Body of pancreas (tissue), 4 donors: ENCODE data around the gene CD22. TPM values are rescaled to one million over a fixed set of nuclear protein-coding genes. Genes with fewer than 3 reads are reported as not detected.

ENCODE experiments used
- ATAC-seq: fragments of 150-250 bp; one replicate; pipeline ENCODE4 v1.9.1; 2016
- DNase-seq, 4 donors: peaks; one replicate each; pipeline ENCODE4 v3.0.0-alpha.2; 2019
- H3K27ac ChIP-seq, 4 donors: fragments of 200-600 bp; sonication (generic); 1 replicate in 3 of 4; 2 replicates in 1 of 4; pipeline versions ENCODE4 v1.5.1 to v1.6.1; 2016 to 2019; ENCODE audit warnings: mild to moderate bottlenecking in 1 of 4, mixed read lengths in 1 of 4, moderate library complexity in 1 of 4
- H3K27me3 ChIP-seq, 2 donors: fragments of 200-600 bp; sonication (generic); one replicate each; pipeline ENCODE4 v1.6.0; 2016; ENCODE audit warnings: mild to moderate bottlenecking in 1 of 2
- H3K36me3 ChIP-seq, 2 donors: fragments of 200-600 bp; sonication (generic); replicated peaks in 1 of 2; 2 replicates each; pipeline ENCODE4 v1.5.1; 2016; ENCODE audit warnings: low read depth in 2 of 2; ENCODE audit not compliant: insufficient read depth in 1 of 2
- H3K4me1 ChIP-seq: fragments of 200-600 bp; sonication (generic); one replicate; pipeline ENCODE4 v1.6.0; 2016
- H3K4me3 ChIP-seq, 2 donors: fragments of 200-600 bp; sonication (generic); 1 replicate in 1 of 2; 2 replicates in 1 of 2; pipeline ENCODE4 v1.5.1; 2016 to 2019
- H3K9me3 ChIP-seq, 3 donors: fragments of 200-600 bp; sonication (generic); 1 replicate in 2 of 3; 2 replicates in 1 of 3; pipeline ENCODE4 v1.5.1; 2016
- POLR2A ChIP-seq, 3 donors: fragments of 450-650 bp; IDR thresholded peaks; one replicate each; pipeline ENCODE4 v1.6.1; 2016; ENCODE audit warnings: antibody characterized with exemption in 3 of 3, mild to moderate bottlenecking in 2 of 3
- WGBS, 2 donors: methylation state at CpG; one replicate each; pipeline ENCODE4 v1.1.5; 2017; 5-methylcytosine and 5-hydroxymethylcytosine counted together
- intact Hi-C: fragments of 100-400 bp; cut with DNase I; formaldehyde crosslinking; loops from one replicate; pipeline ENCODE4 v1.15.1; 2023
- total RNA-seq, 2 donors: library from RNA; depleted of rRNA; stranded (reverse); fragments of >200 nt; gene quantifications; one replicate each; pipeline ENCODE4 v1.1.0, GENCODE V29; 2016
- TF ChIP-seq, protein P1 (sequence below), 7 experiments: fragments of 450-650 bp in 4 of 7; fragments of 200-600 bp in 3 of 7; sonication (generic) in 3 of 7; IDR thresholded peaks; one replicate each; pipeline ENCODE4 v1.5.1; 2016 to 2019; ENCODE audit warnings: antibody characterized with exemption in 7 of 7

CD22 gene
- total RNA-seq, 2 donors from 2014 or later, result 0.52 to 3.0 TPM

DNA sequence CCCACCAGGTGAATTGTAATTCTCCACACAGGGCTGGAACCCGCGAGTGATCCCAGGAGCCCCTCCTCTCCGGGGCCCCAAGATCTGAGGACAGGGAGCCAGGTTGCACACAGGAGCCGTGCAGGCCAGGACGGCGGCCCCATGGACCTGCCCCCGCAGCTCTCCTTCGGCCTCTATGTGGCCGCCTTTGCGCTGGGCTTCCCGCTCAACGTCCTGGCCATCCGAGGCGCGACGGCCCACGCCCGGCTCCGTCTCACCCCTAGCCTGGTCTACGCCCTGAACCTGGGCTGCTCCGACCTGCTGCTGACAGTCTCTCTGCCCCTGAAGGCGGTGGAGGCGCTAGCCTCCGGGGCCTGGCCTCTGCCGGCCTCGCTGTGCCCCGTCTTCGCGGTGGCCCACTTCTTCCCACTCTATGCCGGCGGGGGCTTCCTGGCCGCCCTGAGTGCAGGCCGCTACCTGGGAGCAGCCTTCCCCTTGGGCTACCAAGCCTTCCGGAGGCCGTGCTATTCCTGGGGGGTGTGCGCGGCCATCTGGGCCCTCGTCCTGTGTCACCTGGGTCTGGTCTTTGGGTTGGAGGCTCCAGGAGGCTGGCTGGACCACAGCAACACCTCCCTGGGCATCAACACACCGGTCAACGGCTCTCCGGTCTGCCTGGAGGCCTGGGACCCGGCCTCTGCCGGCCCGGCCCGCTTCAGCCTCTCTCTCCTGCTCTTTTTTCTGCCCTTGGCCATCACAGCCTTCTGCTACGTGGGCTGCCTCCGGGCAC lies 22.6 kb downstream of the CD22 start:
- intact Hi-C loops, result no loop called here
- TF ChIP-seq, protein P1, sequence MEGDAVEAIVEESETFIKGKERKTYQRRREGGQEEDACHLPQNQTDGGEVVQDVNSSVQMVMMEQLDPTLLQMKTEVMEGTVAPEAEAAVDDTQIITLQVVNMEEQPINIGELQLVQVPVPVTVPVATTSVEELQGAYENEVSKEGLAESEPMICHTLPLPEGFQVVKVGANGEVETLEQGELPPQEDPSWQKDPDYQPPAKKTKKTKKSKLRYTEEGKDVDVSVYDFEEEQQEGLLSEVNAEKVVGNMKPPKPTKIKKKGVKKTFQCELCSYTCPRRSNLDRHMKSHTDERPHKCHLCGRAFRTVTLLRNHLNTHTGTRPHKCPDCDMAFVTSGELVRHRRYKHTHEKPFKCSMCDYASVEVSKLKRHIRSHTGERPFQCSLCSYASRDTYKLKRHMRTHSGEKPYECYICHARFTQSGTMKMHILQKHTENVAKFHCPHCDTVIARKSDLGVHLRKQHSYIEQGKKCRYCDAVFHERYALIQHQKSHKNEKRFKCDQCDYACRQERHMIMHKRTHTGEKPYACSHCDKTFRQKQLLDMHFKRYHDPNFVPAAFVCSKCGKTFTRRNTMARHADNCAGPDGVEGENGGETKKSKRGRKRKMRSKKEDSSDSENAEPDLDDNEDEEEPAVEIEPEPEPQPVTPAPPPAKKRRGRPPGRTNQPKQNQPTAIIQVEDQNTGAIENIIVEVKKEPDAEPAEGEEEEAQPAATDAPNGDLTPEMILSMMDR (IDR thresholded peaks at IDR 0.05), result no peak
- no peak for TF ChIP-seq POLR2A (IDR thresholded peaks at IDR 0.05)
- Histone ChIP-seq H3K9me3 (no peaks in the 10 kb centered on the region), H3K4me1 (no peaks in the 10 kb centered on the region), H3K27ac (peak overlapping the region in 1 of 4 donors; percentile 25), H3K36me3 (no peaks in the 10 kb centered on the region), H3K4me3 (no peak overlapping the region), H3K27me3 (no peaks in the 10 kb centered on the region)
- DNase-seq (peak in 1 of 4 donors; percentile 7), ATAC-seq (no peak)
- 87 to 91% methylated on average over 24 to 38 of the region's 47 CpGs for WGBS, 2 donors

DNA sequence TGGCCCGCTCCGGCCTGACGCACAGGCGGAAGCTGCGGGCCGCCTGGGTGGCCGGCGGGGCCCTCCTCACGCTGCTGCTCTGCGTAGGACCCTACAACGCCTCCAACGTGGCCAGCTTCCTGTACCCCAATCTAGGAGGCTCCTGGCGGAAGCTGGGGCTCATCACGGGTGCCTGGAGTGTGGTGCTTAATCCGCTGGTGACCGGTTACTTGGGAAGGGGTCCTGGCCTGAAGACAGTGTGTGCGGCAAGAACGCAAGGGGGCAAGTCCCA lies 23.1 kb downstream of the CD22 start:
- intact Hi-C loops, result no loop called here
- Histone ChIP-seq H3K4me3 (no peak overlapping the region), H3K4me1 (no peaks in the 10 kb centered on the region), H3K36me3 (no peaks in the 10 kb centered on the region), H3K27ac (peak overlapping the region in 1 of 4 donors; percentile 25), H3K27me3 (no peaks in the 10 kb centered on the region), H3K9me3 (no peaks in the 10 kb centered on the region)
- ATAC-seq, result no peak
- TF ChIP-seq POLR2A (IDR thresholded peaks at IDR 0.05), result no peak
- TF ChIP-seq, protein P1 (IDR thresholded peaks at IDR 0.05), result no peak
- DNase-seq, result no peak
- WGBS, 2 donors, result 73 to 81% methylated on average over 6 to 17 of the region's 18 CpGs

DNA sequence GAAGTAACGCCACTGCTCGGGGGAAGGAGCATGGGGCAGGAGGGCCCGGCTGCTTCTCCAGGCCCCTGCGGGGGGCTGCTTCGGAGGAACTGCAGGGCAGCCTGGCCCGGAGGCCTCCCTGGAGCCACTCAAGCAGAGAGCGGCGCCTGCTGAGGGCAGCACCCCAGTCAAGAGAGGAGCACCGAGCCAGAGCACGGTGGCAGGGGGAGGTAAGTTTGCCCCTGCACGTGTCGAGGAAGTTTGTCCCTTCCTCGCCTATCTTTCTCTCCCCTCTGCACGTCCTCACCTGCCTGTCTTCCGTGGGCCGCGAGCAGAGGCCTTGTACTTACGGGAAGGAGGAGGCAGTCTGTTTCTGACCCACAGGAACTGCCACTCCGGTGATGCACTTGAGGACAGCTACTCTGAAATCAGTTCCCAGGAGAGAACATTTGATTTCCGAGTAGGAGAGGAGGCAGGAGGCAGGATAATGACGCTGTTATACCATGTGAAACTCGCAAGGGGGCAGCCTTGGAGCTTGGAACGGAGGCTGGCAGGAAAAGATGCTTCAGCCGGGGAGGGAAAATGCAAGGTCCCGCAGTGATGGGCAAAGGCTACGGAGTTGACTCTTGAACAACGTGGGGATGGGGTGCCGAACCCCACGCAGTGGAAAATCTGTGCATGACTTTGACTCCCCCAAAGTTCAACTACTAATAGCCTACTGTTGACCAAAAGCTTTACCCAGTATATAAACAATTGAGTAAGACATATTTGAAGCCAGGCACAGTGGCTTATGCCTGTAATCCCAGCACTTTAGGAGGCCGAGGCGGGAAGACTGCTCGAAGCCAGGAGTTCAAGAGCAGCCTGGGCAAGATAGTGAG lies 23.7 kb downstream of the CD22 start:
- H3K27me3 ChIP-seq, result no peaks in the 10 kb centered on the region
- H3K9me3 ChIP-seq, result no peaks in the 10 kb centered on the region
- H3K4me3 ChIP-seq, result no peak overlapping the region
- TF ChIP-seq, protein P1 (IDR thresholded peaks at IDR 0.05), result peak; percentile 54 to 94 (median 89)
- TF ChIP-seq POLR2A (IDR thresholded peaks at IDR 0.05), result no peak
- H3K27ac ChIP-seq, result peak overlapping the region in 2 of 4 donors; percentile 13 to 25
- WGBS, 2 donors, result 11 to 28% methylated on average over 16 to 32 of the region's 32 CpGs
- intact Hi-C loops, result no loop called here
- no peaks in the 10 kb centered on the region for H3K36me3 ChIP-seq
- DNase-seq (peak; percentile 69 to 79 (median 76)), ATAC-seq (peak; percentile 87)
- H3K4me1 ChIP-seq, result peaks cover 3% of the 10 kb centered on the region

DNA sequence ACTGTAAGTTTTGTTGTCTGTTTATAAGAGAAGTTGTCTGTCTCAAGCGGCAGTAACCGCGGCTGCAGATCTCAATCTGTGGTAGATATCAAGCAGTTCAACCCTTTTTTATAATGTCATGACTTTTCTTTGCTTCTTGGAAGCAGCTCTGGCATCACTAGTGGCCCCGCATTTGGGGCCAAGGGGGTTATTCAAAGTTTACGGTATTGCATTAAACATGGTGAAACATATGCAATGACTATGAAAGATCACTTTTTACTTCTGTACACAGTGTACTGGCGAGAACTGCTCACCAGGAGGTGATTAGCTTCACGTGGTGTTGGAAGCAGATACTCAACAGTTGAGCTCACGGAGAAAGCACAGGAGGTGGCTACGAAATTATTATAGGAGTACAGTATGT lies 24.6 kb downstream of the CD22 start:
- H3K4me3 ChIP-seq, result no peak overlapping the region
- 49 to 67% methylated on average over 9 of the region's 9 CpGs for WGBS, 2 donors
- no peak for TF ChIP-seq POLR2A (IDR thresholded peaks at IDR 0.05)
- TF ChIP-seq, protein P1 (IDR thresholded peaks at IDR 0.05), result no peak
- H3K36me3 ChIP-seq, result no peaks in the 10 kb centered on the region
- no peaks in the 10 kb centered on the region for H3K9me3 ChIP-seq
- ATAC-seq (no peak), DNase-seq (peak in 1 of 4 donors; percentile 6)
- intact Hi-C loops, result no loop called here
- no peaks in the 10 kb centered on the region for H3K27me3 ChIP-seq
- peaks cover 10% of the 10 kb centered on the region for H3K4me1 ChIP-seq
- no peak overlapping the region for H3K27ac ChIP-seq
